ENCODE results near the gene ZNF521.

GRCh38 chr18:25112821-25113434 lies 239.0 kb downstream of the ZNF521 start:
- TF ChIP-seq PATZ1 (CRISPR knock-in tag; IDR thresholded peaks at IDR 0.05; ENCODE audit: borderline replicate concordance) = no peak
- no peak for TF ChIP-seq ZC3H10 (CRISPR knock-in tag; IDR thresholded peaks at IDR 0.05)

All from SK-N-SH treated with all-trans-retinoic acid at 6 μM for 48 hours (cell line).